8988T (cell line): ENCODE data around the gene RCAN2.

Source experiments
- DNase-seq: peaks from one replicate; pipeline ENCODE4 v3.0.0; 2011

The RCAN2 gene

DNA sequence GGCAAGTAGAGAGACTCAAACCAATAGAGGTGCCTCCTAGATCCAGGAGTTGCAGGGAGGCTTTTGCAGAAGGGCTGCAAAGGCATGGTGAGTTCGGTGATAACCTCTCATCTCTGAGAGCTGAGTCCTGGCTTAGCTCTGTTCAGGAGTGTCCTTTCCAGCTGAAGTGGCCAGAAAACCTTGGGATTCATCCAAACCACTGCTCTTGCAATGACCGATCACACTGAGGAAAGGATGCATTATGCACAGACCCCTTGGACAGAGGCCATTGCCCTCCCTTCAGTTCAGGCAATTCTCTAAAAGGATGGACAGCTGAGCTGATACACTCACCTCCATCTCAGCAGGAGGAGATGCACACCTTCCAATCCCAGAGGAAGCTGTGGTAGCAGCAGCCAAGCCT is 161.7 kb downstream of the RCAN2 start:
- DNase-seq: no peak

DNA sequence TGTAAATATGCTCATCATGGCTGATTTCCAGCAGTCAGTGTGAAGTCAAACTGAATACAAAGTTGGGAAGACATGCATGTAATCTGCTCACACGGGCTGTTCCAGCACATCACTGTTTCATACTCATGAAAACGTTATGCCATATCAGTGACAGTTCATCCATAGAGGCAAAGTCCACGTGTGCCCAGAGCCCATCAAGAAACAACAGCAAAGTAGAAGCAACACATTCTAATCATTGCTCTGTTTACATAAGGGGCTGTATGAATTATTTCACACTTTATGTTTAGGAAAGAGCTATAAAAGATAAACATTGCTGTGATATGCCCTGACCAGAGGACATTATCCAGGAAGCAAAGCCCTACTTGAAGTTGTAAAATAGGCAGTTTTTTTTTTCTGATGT is 163.5 kb downstream of the RCAN2 start:
- DNase-seq: no peak

DNA sequence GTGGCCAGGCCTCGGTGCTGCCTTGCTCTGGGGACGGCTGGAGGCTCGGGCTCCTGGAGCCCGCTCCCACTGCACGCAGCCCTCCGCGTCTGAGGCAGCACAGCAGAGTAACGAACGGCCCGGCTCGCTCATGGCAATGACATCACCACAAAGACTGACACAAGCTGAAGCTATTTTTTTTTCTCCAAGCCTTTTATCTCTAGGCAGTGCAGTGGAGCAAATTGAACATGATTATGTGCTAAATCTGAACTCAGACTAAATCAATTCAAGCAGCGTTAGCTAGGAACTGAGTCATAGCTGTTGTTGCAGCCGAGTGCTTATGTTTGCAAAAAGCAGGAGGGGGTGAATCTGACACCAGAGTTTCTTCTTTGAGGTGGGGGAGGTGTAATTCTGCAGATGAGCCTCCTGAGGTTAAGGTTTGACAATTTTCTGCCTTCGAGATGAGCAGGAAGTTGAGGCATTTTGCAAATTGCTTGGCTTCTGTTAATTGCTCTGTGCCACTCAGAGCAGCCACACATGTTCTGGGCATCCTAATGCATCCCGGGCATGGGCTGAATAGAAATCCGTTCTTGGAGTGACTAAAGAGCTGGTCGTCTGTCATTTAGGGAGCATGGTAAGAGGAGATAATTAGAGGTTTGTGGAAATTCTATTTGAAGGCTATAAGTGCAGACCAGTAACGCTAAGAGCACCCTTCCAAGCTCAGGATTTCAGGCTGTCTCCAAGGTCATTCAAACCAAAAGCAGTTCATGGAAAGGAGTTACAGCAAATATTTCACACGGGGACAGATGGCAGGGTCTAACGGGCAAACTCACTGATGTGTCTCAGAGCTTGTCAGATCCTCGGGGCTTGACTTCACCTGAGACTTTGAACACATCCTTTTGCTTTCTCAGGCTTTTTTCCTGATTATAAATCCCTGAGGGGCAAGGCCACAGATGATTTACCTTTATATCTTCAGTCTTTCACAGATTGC is 165.4 kb downstream of the RCAN2 start:
- no peak for DNase-seq

DNA sequence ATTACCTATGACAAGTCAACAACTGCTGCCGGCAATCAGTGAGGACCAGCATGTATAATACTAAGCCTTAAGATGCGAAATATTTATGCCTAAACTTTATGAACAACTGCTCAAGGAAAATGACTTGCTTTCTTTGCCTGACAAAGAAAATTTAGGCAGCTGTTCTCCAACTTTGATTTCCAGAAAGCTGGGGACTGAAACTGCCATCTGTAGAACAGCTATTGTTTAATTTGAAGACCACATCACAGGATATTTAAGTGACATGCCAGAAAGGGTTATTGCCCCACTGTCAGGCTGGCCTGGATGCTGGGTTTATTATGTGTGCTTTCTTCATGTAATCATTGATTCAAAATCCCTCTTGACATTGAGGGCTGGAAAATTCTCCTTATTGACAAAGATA is 166.5 kb downstream of the RCAN2 start:
- no peak for DNase-seq

DNA sequence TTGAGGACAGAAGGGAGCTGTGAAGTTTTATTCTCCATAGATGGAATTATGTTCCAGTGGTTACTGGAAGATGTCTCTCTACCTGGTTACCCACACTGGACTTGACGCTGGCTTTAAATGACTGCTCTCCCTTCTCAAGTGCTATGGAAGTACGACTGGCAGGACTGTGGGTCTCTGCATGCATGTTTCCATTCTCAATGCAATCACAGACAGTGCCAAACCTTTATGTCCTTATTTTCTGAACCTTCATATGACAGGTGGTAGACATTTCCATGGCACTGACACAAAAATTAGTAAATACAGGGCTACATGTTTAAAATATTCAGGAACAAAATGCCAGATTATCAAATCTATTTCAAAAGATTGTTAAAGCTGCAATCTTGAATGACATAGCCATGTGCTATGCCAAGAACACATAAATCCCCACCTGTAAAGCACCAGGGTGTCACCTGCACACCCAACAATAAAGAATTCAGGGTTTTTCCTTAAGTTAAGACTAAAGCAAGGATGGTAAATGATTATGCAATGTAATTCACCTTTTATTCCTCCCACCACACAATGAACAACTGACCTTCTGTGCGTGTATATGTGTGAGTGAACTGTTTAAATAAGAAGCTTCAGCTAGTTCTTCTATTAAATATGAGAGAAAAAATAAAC is 167.2 kb downstream of the RCAN2 start:
- no peak for DNase-seq

DNA sequence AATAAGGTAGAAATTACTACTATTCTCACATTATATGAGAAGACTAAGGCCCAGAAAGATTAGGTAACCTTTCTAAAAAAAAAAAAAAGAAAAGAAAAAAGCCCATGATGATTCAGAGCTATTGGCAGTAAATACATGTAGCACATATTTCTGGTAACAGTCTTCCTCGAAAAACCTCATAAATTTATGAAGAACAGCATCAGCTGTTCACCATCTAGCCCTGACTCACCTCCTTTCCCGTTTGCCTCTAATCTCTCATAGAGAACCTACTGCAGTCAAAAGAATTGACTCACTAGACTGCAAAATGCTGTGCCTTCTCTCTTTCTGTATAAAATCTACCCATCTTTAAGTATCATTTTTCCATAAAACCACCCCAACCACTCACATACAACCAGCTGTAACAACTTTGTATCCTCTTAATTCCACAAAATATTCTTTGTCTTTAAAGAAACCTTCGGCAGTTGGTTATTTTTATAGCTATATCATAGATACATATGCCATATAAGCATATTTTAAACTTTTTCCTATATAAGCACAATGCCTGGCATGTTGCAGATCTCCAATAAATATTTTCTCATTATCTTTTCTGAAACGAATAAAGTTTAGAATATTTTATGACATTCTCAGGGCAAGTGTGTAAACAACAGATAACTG is 167.8 kb downstream of the RCAN2 start:
- no peak for DNase-seq

DNA sequence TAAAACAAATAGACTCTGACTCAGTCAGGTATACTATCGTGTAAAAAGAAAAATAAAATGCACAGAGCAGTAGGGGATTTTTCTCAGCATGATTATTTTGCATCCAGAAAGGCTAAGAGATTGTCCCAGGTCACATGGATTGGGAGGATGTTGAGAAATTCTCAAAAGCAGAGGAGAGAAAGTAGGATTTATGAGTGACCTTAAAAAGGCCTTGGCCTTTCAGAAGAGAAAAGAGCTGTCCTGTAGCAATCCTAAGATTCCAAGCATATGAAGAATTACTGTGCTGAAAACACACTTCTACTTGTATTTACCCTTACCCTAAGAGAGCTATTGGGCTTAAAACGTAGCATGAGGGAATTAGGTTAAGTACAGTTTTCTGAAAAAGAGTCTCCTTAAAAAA is 170.7 kb downstream of the RCAN2 start:
- no peak for DNase-seq

DNA sequence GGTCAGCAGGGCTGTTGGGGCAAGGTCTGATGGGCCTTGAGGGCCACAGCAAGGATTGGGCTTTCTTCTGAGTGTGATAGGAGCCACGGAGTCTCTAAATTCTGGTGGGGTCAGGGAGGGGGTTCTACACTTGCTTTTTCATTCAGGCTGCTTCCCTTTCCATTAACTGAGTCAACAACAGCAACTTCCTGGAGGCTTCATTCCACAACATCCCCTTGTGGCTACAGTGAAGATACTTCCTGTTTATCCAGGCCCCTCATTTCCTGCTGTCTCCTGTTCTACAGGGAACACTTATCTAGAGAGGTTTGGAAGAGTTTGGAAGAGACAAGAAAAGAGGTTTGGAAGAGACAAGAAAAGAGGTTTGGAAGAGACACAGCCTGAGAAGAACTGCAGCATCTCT is 175.7 kb downstream of the RCAN2 start:
- no peak for DNase-seq

DNA sequence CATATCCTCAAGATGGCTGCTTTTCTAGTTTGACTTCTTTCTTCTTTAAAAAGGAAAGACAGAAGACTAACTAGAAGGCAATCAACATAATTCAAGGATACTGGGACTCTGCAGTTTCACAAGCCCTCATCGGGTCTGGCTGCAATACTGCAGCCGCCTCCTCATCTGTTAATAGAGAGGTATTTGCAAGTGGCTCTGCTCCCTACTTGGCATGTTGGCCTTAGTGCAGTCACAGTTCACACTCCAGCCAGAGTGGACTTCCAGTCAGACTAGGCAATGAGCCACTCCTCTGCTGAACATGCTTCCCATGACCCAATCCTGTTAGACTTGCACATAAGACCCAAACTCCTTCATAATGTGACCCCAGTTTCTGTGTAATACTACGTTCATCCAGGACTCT is 178.6 kb downstream of the RCAN2 start:
- no peak for DNase-seq

DNA sequence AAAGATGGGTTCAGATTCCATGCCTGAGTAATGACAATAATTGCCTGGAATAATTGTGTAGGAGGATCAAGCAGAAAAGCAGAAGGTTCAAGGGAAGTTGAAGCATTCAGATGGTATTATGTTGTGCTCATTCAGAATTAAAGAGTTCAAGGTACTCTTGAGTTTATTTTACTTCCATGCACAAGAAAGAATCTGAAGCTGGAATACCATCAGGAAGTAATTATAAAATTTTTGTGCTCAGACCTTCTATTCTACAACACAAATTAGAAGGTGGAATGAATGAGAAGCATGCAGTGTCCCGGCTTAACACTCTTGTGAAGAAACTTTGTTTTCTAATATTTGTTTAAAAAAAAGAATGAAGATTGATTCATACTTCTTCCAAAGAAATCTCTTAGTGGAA is 181.1 kb downstream of the RCAN2 start:
- DNase-seq: no peak

DNA sequence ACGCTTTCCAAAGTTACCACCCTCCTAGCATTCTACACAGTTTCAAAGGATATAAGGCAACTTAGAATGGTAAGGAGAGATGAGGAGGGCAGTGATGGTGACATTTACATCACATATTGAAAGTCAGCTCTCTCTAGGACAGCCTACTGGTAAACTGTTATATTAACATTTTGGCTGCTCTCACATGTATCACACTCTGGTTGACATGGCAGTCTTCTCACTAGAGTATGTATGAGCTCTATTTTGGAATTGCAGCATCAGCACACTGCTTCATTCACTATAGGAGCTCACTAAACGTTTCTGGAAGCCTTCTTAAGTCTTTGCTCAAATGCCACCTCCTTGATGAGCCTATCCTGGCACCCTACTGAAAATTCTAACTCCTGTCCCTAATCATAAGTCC is 184.8 kb downstream of the RCAN2 start:
- no peak for DNase-seq

DNA sequence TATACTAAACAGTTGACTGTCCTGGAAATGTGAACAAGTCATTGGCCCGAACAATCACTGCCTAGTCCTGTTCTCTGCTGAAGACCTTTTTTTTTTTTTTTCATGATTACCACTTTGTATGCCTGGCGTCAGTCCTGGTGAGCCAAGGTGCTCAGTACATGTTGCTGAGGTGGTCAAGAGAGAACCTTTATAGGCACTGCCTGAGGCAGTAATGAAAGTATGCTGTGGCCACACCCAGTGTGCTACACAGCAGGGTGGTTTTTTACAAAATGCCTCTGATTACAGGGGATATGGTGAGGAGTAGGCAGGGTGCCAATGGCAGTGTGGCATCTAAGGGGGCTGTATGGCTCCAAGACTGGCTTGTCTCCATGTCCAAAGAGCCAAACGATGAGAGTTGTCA is 185.4 kb downstream of the RCAN2 start:
- no peak for DNase-seq

DNA sequence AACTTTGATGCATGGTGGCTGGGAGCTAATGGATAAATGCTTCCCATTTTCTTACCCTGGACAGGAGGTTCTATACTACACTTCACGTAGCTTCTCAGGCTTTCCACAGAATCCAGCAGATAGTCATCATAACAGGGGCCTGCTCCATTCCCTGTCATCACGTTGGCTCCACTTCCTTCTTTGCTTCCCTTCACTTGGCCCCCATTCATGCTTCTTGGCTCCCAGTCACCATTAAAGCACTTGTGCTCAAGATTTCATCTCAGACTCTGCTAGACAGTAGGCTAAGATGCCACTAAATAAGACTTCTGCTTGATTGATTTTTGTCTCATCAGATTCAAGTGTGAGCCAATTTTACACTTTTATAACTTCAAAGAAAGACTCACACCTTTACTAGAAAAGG is 186.0 kb downstream of the RCAN2 start:
- DNase-seq: no peak

DNA sequence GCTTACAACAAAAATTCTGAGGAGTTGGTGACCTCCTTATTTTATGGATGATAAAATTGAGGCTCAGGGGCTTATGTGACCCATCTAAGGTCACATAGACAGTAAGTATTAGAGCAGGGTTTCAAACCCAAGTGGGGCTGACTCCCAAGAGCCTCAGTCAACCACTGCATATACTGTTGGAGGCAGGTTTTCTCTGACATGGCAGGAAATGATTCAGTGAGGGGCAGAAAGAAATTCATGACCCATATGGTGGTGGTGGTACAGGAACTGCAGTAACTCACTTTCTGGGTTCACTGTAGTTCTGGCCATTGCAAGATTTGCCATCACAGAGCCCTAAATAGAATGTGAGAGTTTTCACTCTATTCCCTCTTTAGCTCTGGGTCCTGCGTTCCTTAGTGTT is 188.4 kb downstream of the RCAN2 start:
- DNase-seq: no peak

DNA sequence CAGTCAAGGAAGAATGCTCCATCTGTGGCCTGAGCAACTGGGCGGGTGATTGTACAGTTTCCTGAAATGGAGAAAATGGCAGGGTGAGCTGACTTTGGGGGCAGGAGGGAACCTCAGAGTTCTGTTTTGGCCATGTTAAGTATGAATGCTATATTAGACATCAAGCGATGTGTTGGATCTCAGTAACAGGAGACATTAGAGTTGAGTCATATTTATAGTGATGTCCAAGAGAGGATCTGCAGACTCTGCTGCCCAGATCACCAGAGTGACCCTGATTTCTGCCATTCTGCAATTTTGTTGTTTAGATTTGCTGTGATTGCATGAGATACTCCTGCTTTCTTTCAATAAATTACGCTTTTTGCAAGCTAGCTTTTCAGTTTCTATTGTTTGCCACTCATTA is 189.1 kb downstream of the RCAN2 start:
- DNase-seq: no peak

DNA sequence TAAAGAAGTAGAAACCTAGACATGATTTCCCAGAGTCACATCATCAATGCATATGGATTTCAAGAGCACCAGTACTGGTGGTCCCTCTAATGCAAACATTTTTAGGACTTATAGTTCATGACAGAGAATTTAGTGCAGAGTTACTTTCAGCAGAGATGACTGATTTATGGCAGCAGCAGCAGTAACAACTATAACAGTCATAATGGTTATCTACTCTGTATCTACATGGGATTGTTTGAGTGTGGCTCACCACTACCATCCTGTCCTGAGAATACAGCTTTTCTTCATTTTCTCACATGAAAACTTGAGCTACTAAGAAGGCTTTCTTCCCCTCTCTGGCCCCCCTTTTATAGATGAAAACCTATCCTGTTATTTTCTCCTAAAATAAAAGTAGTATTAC is 192.0 kb downstream of the RCAN2 start:
- no peak for DNase-seq

DNA sequence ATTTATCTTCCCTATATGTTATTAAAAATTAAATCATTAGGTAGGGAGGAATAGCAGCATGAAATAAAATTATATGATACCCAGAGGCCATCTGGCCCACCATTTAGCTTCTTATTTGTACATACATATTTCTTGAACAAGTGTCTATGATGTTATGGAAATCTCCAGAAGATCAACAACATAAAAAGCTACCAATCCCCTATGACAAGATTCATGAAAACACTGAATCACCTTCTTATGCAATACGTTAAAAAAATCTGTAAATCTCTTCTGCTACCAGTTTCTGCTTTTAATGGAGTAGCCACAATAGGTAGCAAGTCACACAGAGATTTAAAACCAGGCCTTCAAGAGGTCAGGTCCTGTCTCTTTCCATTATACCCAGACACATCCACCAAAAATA is 194.7 kb downstream of the RCAN2 start:
- DNase-seq: no peak

DNA sequence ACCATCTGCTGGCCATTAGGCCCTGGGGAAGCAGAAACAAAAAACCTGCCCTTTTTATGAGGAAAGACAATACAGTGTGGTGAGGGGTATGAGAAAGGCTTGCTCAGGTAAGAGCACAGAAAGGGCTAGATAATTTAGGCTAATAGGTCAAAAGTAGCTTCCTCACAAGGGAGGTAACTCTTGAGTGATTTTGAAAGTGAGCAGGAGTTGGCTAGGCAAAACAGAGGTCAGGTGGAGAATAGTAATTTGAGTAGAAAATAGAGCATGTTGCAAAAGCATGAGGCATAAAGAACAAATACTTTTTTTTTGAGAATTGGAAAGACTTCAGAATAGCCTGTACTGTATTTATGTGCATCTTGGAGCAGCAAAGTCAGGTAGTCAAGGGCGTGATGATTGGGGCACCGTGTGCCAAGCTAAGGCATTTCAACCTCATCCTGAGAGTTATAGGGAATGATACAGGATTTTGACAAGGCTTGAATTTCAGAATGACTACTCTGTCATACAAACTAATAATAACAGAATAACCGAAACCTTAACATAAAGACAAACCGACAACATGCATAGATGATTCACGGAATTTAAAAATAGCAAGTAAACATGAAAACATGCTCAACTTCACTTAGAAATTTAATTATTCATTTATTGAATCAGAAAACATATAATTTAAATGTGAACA is 197.5 kb downstream of the RCAN2 start:
- no peak for DNase-seq

DNA sequence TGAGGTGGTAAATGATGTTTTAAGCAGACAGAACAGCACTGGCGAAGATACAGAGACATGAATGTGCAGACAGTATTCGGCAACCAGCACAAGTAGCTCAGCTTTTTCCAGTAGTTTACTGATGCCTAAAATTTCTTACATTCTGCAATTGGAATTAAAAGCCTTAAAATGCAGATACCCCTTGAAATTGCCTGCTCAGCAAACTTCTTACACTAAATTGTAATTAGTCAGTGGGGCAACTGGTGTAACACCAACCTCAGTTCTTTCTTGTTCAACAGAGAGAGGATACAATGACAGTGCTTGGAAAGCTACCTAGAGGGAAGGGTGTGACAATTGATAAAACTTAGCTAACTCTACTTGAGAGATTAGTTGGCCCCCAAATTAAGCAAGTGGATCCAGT is 199.4 kb downstream of the RCAN2 start:
- DNase-seq: no peak

DNA sequence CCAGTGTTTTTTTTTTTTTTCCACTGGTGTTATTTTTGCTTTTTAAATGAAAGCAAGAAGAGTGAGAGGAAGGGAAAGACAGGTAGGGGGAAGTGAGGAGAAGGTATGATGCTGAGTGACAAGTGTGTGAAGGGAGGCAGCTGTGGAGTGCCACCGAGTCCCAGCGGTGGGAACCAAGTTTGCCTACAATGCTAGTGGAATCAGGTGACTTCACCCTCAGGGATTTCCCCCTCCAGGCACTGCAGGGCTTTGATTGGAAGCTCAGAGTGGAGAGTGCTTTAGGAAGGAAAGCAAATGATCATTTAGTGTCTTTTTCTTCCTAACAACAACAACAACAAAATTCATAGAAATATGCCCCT is 200.0 kb downstream of the RCAN2 start:
- no peak for DNase-seq

DNA sequence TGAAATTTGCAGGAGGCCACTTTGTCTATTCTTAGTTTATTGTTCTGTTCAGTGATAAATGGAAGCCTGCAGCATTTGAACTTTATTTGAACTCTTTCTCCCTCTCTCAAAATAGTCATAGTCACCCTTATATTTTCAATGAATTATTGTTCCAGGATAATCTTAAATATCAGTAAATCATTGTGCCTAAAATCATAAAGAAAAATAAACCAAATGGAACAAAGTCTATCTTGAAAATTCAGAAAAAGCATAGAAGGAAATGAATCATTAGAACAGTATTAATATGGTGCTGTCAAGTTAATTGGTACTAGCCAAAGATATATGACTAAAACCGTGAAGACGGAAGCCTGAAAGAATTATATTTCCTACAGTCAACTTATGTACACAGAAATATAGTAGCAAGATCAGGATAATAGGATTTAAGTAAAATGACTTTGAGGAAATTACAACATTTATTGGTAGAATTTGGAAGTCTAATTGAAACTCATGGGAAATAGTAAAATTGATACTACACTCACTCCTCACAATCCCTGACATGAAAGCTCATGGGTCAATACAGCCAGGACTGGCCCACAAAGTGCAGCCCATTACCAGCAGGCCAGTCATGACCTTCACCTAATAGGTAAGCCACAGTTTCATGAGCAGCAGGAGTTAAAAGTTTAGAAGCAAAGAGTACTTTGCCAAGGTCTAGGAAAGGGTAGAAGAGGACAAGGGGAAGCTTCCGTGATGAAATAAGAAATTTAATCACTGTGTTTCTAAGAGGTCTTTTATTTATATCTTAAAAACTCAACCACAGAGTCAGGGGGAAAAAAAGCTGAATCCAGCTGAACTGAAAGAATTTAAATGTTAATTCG is 200.6 kb downstream of the RCAN2 start:
- no peak for DNase-seq

DNA sequence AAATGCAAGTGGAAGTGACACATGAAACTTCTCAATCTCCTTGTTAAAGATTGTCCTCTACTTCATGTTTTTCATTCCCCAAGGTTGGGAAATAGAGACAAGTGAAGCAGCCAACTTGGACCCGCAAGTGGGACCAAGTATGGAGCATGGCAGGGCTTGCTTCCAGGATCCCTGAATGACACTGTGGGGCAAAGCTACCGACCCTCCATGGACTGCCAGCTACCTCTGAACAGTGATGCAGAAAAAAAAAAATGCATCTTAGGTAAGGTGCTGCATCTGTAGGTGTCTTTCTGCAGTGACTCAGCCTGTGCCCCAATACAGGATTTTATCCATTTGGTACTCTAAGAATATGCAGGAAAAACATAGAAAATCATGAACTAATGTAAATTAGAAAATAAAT is 201.4 kb downstream of the RCAN2 start:
- DNase-seq: no peak

DNA sequence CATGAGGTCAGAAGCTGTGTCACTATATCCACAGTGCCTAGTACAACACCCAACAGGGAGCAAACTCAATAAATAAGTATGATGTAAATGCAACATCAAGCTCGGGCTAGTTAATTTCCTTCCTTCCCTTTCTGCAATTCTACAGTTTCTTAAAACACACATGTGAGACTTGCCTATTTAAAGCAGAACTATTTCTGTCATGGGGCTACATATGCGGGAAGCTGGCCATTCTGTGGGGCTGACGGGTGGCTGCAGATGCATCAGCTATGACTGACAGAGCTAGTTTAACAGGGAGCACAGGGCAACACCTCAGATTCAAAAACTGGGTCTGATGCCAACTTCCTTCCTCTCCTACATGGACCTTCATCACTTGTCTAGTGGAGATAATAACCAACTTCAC is 202.4 kb downstream of the RCAN2 start:
- no peak for DNase-seq
